Stomach (tissue), 9 donors: ENCODE measurements around the gene SPRR1A. TPM values are rescaled to one million over a fixed set of nuclear protein-coding genes. Genes with fewer than 3 reads are reported as not detected.

Source experiments
- DNase-seq, 2 donors: peaks; one replicate each; pipeline versions ENCODE4 v3.0.0 to v3.0.0-alpha.2; 2013 to 2019
- H3K27ac ChIP-seq, 5 donors: fragments of 200-600 bp in 4 of 5; sonication (generic) in 4 of 5; one replicate each; pipeline ENCODE4 v1.5.1; 2013 to 2019; ENCODE audit warnings: mild to moderate bottlenecking in 1 of 5, moderate library complexity in 1 of 5
- H3K27me3 ChIP-seq, 3 donors: fragments of 200-600 bp; sonication (generic); one replicate each; pipeline ENCODE4 v1.5.1; 2017 to 2019; ENCODE audit warnings: mixed run types in 1 of 3
- H3K36me3 ChIP-seq, 4 donors: fragments of 200-600 bp; sonication (generic); 1 replicate in 3 of 4; 2 replicates in 1 of 4; pipeline ENCODE4 v1.5.1; 2016 to 2019
- H3K4me1 ChIP-seq, 4 donors: fragments of 200-600 bp; sonication (generic); one replicate each; pipeline ENCODE4 v1.5.1; 2016 to 2019
- H3K4me3 ChIP-seq, 4 donors: fragments of 200-600 bp; sonication (generic) in 3 of 4; one replicate each; pipeline ENCODE4 v1.5.1; 2016 to 2019; ENCODE audit warnings: mild to moderate bottlenecking in 1 of 4
- H3K9me3 ChIP-seq, 4 donors: fragments of 200-600 bp; sonication (generic); one replicate each; pipeline ENCODE4 v1.5.1; 2016 to 2019
- CTCF ChIP-seq, 7 experiments: fragments of 450-650 bp in 4 of 7; fragments of 200-600 bp in 3 of 7; sonication (generic) in 3 of 7; IDR thresholded peaks; one replicate each; pipeline ENCODE4 v1.5.1; 2016 to 2019; ENCODE audit warnings: antibody characterized with exemption in 7 of 7, control low read depth in 2 of 7, mild to moderate bottlenecking in 1 of 7
- EP300 ChIP-seq: sonication (generic); formaldehyde crosslinking; IDR thresholded peaks from one replicate; pipeline ENCODE4 v1.6.1; 2017; ENCODE audit warnings: antibody characterized with exemption
- POLR2A ChIP-seq, 4 donors: fragments of 450-650 bp; IDR thresholded peaks; one replicate each; pipeline ENCODE4 v1.6.1; 2016; ENCODE audit warnings: antibody characterized with exemption in 4 of 4, control low read depth in 2 of 4, mild to moderate bottlenecking in 1 of 4, moderate library complexity in 1 of 4
- POLR2AphosphoS5 ChIP-seq, 3 donors: sonication (generic); formaldehyde crosslinking; IDR thresholded peaks; one replicate each; pipeline ENCODE4 v1.6.1; 2016; ENCODE audit warnings: antibody characterized with exemption in 3 of 3
- WGBS, 5 donors: extraction: QIAGEN DNeasy Blood & Tissue Kit in 3 of 5; methylation state at CpG; one replicate each; pipeline versions ENCODE4 v1.1.5 to v1.1.7; 2013 to 2018; 5-methylcytosine and 5-hydroxymethylcytosine counted together
- intact Hi-C: fragments of 100-400 bp; cut with DNase I; formaldehyde crosslinking; loops from one replicate; pipeline ENCODE4 v1.15.1; 2023; ENCODE audit warnings: low total_unique reads
- polyA plus RNA-seq, 3 donors: library from polyadenylated mRNA; stranded (reverse); fragments of 200-250 nt; gene quantifications; one replicate each; pipeline ENCODE4 v1.2.3, GENCODE V29; 2013
- total RNA-seq, 5 donors: library from RNA; depleted of rRNA; stranded (reverse); fragments of >200 nt; gene quantifications; one replicate each; pipeline versions ENCODE4 v1.1.0 to v1.2.3, GENCODE V29; 2014 to 2016
- donor health status: healthy with polysubstance abuse.
- donor health status: Bipolar disorder and iron deficiency.
- donor health status: healthy.

SPRR1A gene
- total and polyA plus RNA-seq, 8 donors = 123 TPM; not detected in 7

GRCh38 chr1:152982076-152982475 lies 1.8 kb upstream of the SPRR1A start:
- Histone ChIP-seq H3K4me3 (no peak overlapping the region), H3K27ac (no peak overlapping the region), H3K4me1 (no peaks in the 10 kb centered on the region), H3K27me3 (peaks cover 0 to 20% (median 0%) of the 10 kb centered on the region in 3 donors), H3K36me3 (no peaks in the 10 kb centered on the region), H3K9me3 (no peaks in the 10 kb centered on the region)
- intact Hi-C loops = no loop called here
- TF ChIP-seq EP300 (no peak), CTCF (IDR thresholded peaks at IDR 0.05) (no peak), POLR2AphosphoS5 (IDR thresholded peaks at IDR 0.05) (no peak), POLR2A (IDR thresholded peaks at IDR 0.05) (no peak)
- no peak for DNase-seq
- WGBS, 5 donors = 72 to 86% (median 75%) methylated on average over 4 of the region's 4 CpGs

- no peaks in the 10 kb centered on the region for H3K4me1 ChIP-seq
- H3K4me3 ChIP-seq = no peak overlapping the region
- TF ChIP-seq POLR2A (IDR thresholded peaks at IDR 0.05) = no peak
- peak in 1 of 2 donors; percentile 74 for DNase-seq
- no peaks in the 10 kb centered on the region for H3K36me3 ChIP-seq
- H3K27ac ChIP-seq = no peak overlapping the region
- intact Hi-C loops = no loop called here
- H3K27me3 ChIP-seq = peaks cover 0 to 20% (median 0%) of the 10 kb centered on the region in 3 donors
- no peaks in the 10 kb centered on the region for H3K9me3 ChIP-seq
These were observed 647 bp upstream of the SPRR1A start for GRCh38 chr1:152983234-152983633.

GRCh38 chr1:152986578-152986977 lies 2.7 kb downstream of the SPRR1A start:
- Histone ChIP-seq H3K36me3 (no peaks in the 10 kb centered on the region), H3K9me3 (no peaks in the 10 kb centered on the region), H3K27ac (no peak overlapping the region), H3K27me3 (peaks cover 0 to 16% (median 0%) of the 10 kb centered on the region in 3 donors), H3K4me1 (no peaks in the 10 kb centered on the region), H3K4me3 (no peak overlapping the region)
- intact Hi-C loops = no loop called here
- DNase-seq = no peak
- 88 to 95% (median 91%) methylated on average over 2 of the region's 2 CpGs for WGBS, 5 donors
- TF ChIP-seq EP300 (no peak), CTCF (IDR thresholded peaks at IDR 0.05) (no peak), POLR2AphosphoS5 (IDR thresholded peaks at IDR 0.05) (no peak), POLR2A (IDR thresholded peaks at IDR 0.05) (no peak)

- no peak for DNase-seq
- no peaks in the 10 kb centered on the region for H3K4me1 ChIP-seq
- TF ChIP-seq CTCF (IDR thresholded peaks at IDR 0.05) (no peak), POLR2A (IDR thresholded peaks at IDR 0.05) (no peak), EP300 (no peak), POLR2AphosphoS5 (IDR thresholded peaks at IDR 0.05) (no peak)
- H3K27me3 ChIP-seq = no peaks in the 10 kb centered on the region
- no peak overlapping the region for H3K27ac ChIP-seq
- no peaks in the 10 kb centered on the region for H3K36me3 ChIP-seq
- WGBS, 5 donors = 75 to 87% (median 84%) methylated on average over 6 of the region's 6 CpGs
- peaks cover 0 to 8% (median 2%) of the 10 kb centered on the region in 4 donors for H3K9me3 ChIP-seq
- no peak overlapping the region for H3K4me3 ChIP-seq
- intact Hi-C loops = no loop called here
These were observed 9.3 kb downstream of the SPRR1A start for GRCh38 chr1:152993186-152993585.

GRCh38 chr1:152995842-152996241 lies 12.0 kb downstream of the SPRR1A start:
- Histone ChIP-seq H3K4me3 (no peak overlapping the region), H3K4me1 (no peaks in the 10 kb centered on the region), H3K36me3 (no peaks in the 10 kb centered on the region), H3K27me3 (no peaks in the 10 kb centered on the region), H3K9me3 (peaks cover 0 to 8% (median 2%) of the 10 kb centered on the region in 4 donors), H3K27ac (no peak overlapping the region)
- intact Hi-C loops = no loop called here
- TF ChIP-seq CTCF (IDR thresholded peaks at IDR 0.05) = no peak
- no peak for TF ChIP-seq POLR2AphosphoS5 (IDR thresholded peaks at IDR 0.05)
- no peak for TF ChIP-seq POLR2A (IDR thresholded peaks at IDR 0.05)
- no peak for TF ChIP-seq EP300
- no peak for DNase-seq
- 0 to 53% (median 33%) methylated on average over 1 of the region's 1 CpG for WGBS, 5 donors
